ENCODE data around the gene SH3GL3. TPM values are rescaled to one million over a fixed set of nuclear protein-coding genes. Genes with fewer than 3 reads are reported as not detected.

Gene SH3GL3
- total RNA-seq, 2 experiments from 2014 or later = not detected

- POLR2A ChIA-PET = no interaction called here
- Histone ChIP-seq H3K9me3 (ENCODE audit: control insufficient read depth in 1 of 2, insufficient read depth in 1 of 2, low read length in 2 of 2) (peaks cover 0 to 14% of the 10 kb centered on the region in 2 experiments), H3K27ac (ENCODE audit: low read depth in 1 of 2, low read length in 2 of 2) (no peak overlapping the region), H3K36me3 (ENCODE audit: insufficient read depth, low read length) (no peaks in the 10 kb centered on the region), H3K4me3 (ENCODE audit: low read length) (no peak overlapping the region), H3K4me1 (ENCODE audit: insufficient read depth, low read length) (peaks cover 7% of the 10 kb centered on the region), H3K27me3 (ENCODE audit: control insufficient read depth in 1 of 2, insufficient read depth in 2 of 2, low read length in 2 of 2) (peaks cover 24 to 25% of the 10 kb centered on the region in 2 experiments)
- CTCF ChIA-PET = interaction anchor here (0.7 kb wide), 1 partner anchor 82 kb away, joined by 5 read pairs; no protein-coding TSS in a partner anchor
- DNase-seq = no peak
- H3K9me3 Mint-ChIP-seq = no peaks in the 10 kb centered on the region
- intact Hi-C loops (cut with DNase I, micrococcal nuclease) = no loop called here
- H3K4me1 Mint-ChIP-seq (ENCODE audit: low read depth) = peaks cover 10% of the 10 kb centered on the region
- no peak overlapping the region for H3K27ac Mint-ChIP-seq
- TF ChIP-seq CTCF (IDR thresholded peaks at IDR 0.05) = no peak
- H3K27me3 Mint-ChIP-seq = peaks cover 45% of the 10 kb centered on the region
- ATAC-seq (ENCODE audit: poor library complexity) = no peak
- H3K4me3 Mint-ChIP-seq = no peak overlapping the region
- H3K36me3 Mint-ChIP-seq (ENCODE audit: low read depth) = no peaks in the 10 kb centered on the region
These were observed 2.9 kb downstream of the SH3GL3 start for GRCh38 chr15:83449937-83450506.

- Mint-ChIP-seq H3K4me1 (ENCODE audit: low read depth) (no peaks in the 10 kb centered on the region), H3K27ac (no peak overlapping the region), H3K36me3 (ENCODE audit: low read depth) (no peaks in the 10 kb centered on the region), H3K4me3 (no peak overlapping the region), H3K9me3 (peaks cover 2% of the 10 kb centered on the region), H3K27me3 (peaks cover 10% of the 10 kb centered on the region)
- H3K27ac ChIP-seq (ENCODE audit: low read depth in 1 of 2, low read length in 2 of 2) = no peak overlapping the region
- H3K4me1 ChIP-seq (ENCODE audit: insufficient read depth, low read length) = no peaks in the 10 kb centered on the region
- CTCF ChIA-PET = no interaction called here
- H3K27me3 ChIP-seq (ENCODE audit: control insufficient read depth in 1 of 2, insufficient read depth in 2 of 2, low read length in 2 of 2) = no peaks in the 10 kb centered on the region
- TF ChIP-seq CTCF (IDR thresholded peaks at IDR 0.05) = no peak
- no peak for DNase-seq
- ATAC-seq (ENCODE audit: poor library complexity) = no peak
- H3K9me3 ChIP-seq (ENCODE audit: control insufficient read depth in 1 of 2, insufficient read depth in 1 of 2, low read length in 2 of 2) = no peaks in the 10 kb centered on the region
- POLR2A ChIA-PET = no interaction called here
- no peak overlapping the region for H3K4me3 ChIP-seq (ENCODE audit: low read length)
- intact Hi-C loops (cut with DNase I, micrococcal nuclease) = no loop called here
- no peaks in the 10 kb centered on the region for H3K36me3 ChIP-seq (ENCODE audit: insufficient read depth, low read length)
These were observed 10.0 kb downstream of the SH3GL3 start for GRCh38 chr15:83457149-83457548.

GRCh38 chr15:83458381-83458780, 11.2 kb downstream of the SH3GL3 start:
- Mint-ChIP-seq H3K4me3 (no peak overlapping the region), H3K9me3 (peaks cover 2% of the 10 kb centered on the region), H3K4me1 (ENCODE audit: low read depth) (no peaks in the 10 kb centered on the region), H3K27me3 (peaks cover 10% of the 10 kb centered on the region), H3K36me3 (ENCODE audit: low read depth) (no peaks in the 10 kb centered on the region), H3K27ac (no peak overlapping the region)
- Histone ChIP-seq H3K4me3 (ENCODE audit: low read length) (no peak overlapping the region), H3K4me1 (ENCODE audit: insufficient read depth, low read length) (no peaks in the 10 kb centered on the region), H3K27me3 (ENCODE audit: control insufficient read depth in 1 of 2, insufficient read depth in 2 of 2, low read length in 2 of 2) (no peaks in the 10 kb centered on the region), H3K27ac (ENCODE audit: low read depth in 1 of 2, low read length in 2 of 2) (no peak overlapping the region), H3K9me3 (ENCODE audit: control insufficient read depth in 1 of 2, insufficient read depth in 1 of 2, low read length in 2 of 2) (no peaks in the 10 kb centered on the region), H3K36me3 (ENCODE audit: insufficient read depth, low read length) (no peaks in the 10 kb centered on the region)
- intact Hi-C loops (cut with DNase I, micrococcal nuclease) = no loop called here
- DNase-seq = no peak
- ATAC-seq (ENCODE audit: poor library complexity) = no peak
- POLR2A ChIA-PET = no interaction called here
- CTCF ChIA-PET = no interaction called here
- TF ChIP-seq CTCF (IDR thresholded peaks at IDR 0.05) = no peak
